H9 (cell line): ENCODE results near the gene OR4C6. TPM values are rescaled to one million over a fixed set of nuclear protein-coding genes. Genes with fewer than 3 reads are reported as not detected.

Source experiments
- DNase-seq: peaks from one replicate; pipeline ENCODE4 v3.0.0-alpha.2; 2017
- H2AFZ ChIP-seq: one replicate; pipeline ENCODE4 v1.6.1; 2013; ENCODE audit warnings: mild to moderate bottlenecking, low read length, control low read depth, moderate library complexity
- H2AK5ac ChIP-seq: 2 replicates; pipeline ENCODE4 v1.6.1; 2013; ENCODE audit warnings: low read length, control low read depth, mixed read lengths; ENCODE audit not compliant: insufficient read length
- H2BK120ac ChIP-seq: one replicate; pipeline ENCODE4 v1.6.1; 2013; ENCODE audit warnings: low read depth, mild to moderate bottlenecking, low read length, control low read depth, inconsistent platforms; ENCODE audit not compliant: poor library complexity, severe bottlenecking
- H2BK12ac ChIP-seq: 2 replicates; pipeline ENCODE4 v1.6.1; 2013; ENCODE audit warnings: low read length, control low read depth, mixed read lengths, low read depth; ENCODE audit not compliant: insufficient read length
- H2BK15ac ChIP-seq: 2 replicates; pipeline ENCODE4 v1.6.1; 2013; ENCODE audit warnings: low read depth, low read length, control low read depth
- H2BK20ac ChIP-seq: one replicate; pipeline ENCODE4 v1.6.1; 2013; ENCODE audit warnings: low read depth, mild to moderate bottlenecking, low read length, control low read depth, inconsistent platforms; ENCODE audit not compliant: poor library complexity, severe bottlenecking
- H2BK5ac ChIP-seq: 2 replicates; pipeline ENCODE4 v1.6.1; 2013; ENCODE audit warnings: low read length, control low read depth, mixed read lengths; ENCODE audit not compliant: insufficient read length
- H3K14ac ChIP-seq: 2 replicates; pipeline ENCODE4 v1.6.1; 2013; ENCODE audit warnings: low read length, control low read depth; ENCODE audit not compliant: insufficient read depth
- H3K18ac ChIP-seq: 2 replicates; pipeline ENCODE4 v1.6.1; 2013; ENCODE audit warnings: low read depth, mild to moderate bottlenecking, mixed read lengths, low read length, control low read depth; ENCODE audit not compliant: insufficient read length
- H3K23ac ChIP-seq: 2 replicates; pipeline ENCODE4 v1.6.1; 2013; ENCODE audit warnings: low read length, control low read depth, mixed read lengths, low read depth; ENCODE audit not compliant: insufficient read length
- H3K23me2 ChIP-seq: 2 replicates; pipeline ENCODE4 v1.6.1; 2013; ENCODE audit warnings: low read depth, mild to moderate bottlenecking, mixed read lengths, low read length, control low read depth; ENCODE audit not compliant: insufficient read length, poor library complexity, severe bottlenecking
- H3K27ac ChIP-seq: 2 replicates; pipeline ENCODE4 v1.5.1; 2013; ENCODE audit warnings: low read length, control low read depth, mixed read lengths, low read depth; ENCODE audit not compliant: insufficient read length
- H3K27me3 ChIP-seq: 2 replicates; pipeline ENCODE4 v1.6.1; 2013; ENCODE audit warnings: low read length, control low read depth, inconsistent platforms; ENCODE audit not compliant: insufficient read depth
- H3K4ac ChIP-seq: 2 replicates; pipeline ENCODE4 v1.6.1; 2013; ENCODE audit warnings: low read depth, mild to moderate bottlenecking, control low read depth, inconsistent platforms, low read length, moderate library complexity
- H3K4me1 ChIP-seq: 2 replicates; pipeline ENCODE4 v1.6.1; 2013; ENCODE audit warnings: low read length, control low read depth, inconsistent platforms; ENCODE audit not compliant: insufficient read depth
- H3K4me2 ChIP-seq: 2 replicates; pipeline ENCODE4 v1.6.1; 2013; ENCODE audit warnings: low read length, control low read depth, mixed read lengths; ENCODE audit not compliant: insufficient read length, insufficient read depth
- H3K56ac ChIP-seq: 2 replicates; pipeline ENCODE4 v1.6.1; 2013; ENCODE audit warnings: low read depth, mild to moderate bottlenecking, mixed read lengths, low read length, control low read depth; ENCODE audit not compliant: insufficient read length
- H3K79me1 ChIP-seq: 2 replicates; pipeline ENCODE4 v1.6.1; 2013; ENCODE audit warnings: low read depth, mild to moderate bottlenecking, moderate library complexity, low read length, control low read depth, inconsistent platforms; ENCODE audit not compliant: insufficient read depth, poor library complexity, severe bottlenecking
- H3K79me2 ChIP-seq: 2 replicates; pipeline ENCODE4 v1.6.1; 2013; ENCODE audit warnings: low read length, control low read depth, inconsistent platforms; ENCODE audit not compliant: insufficient read depth
- H3K9ac ChIP-seq: 2 replicates; pipeline ENCODE4 v1.6.1; 2013; ENCODE audit warnings: low read length, control low read depth, mixed read lengths; ENCODE audit not compliant: insufficient read length; ENCODE audit errors: extremely low read depth
- H3K9me3 ChIP-seq: one replicate; pipeline ENCODE4 v1.6.1; 2013; ENCODE audit warnings: low read depth, low read length, inconsistent platforms; ENCODE audit not compliant: control insufficient read depth
- H3T11ph ChIP-seq: one replicate; pipeline ENCODE4 v1.6.1; 2013; ENCODE audit warnings: mild to moderate bottlenecking, low read length, control low read depth, inconsistent platforms
- H4K20me1 ChIP-seq: one replicate; pipeline ENCODE4 v1.6.1; 2013; ENCODE audit not compliant: control insufficient read depth, insufficient read length, insufficient read depth
- H4K5ac ChIP-seq: 2 replicates; pipeline ENCODE4 v1.6.1; 2013; ENCODE audit warnings: low read depth, mild to moderate bottlenecking, mixed read lengths, low read length, control low read depth; ENCODE audit not compliant: insufficient read length
- H4K8ac ChIP-seq: replicated peaks from 2 replicates; pipeline ENCODE4 v1.6.1; 2013; ENCODE audit warnings: low read length, control low read depth, mixed read lengths, low read depth; ENCODE audit not compliant: insufficient read length
- H4K91ac ChIP-seq: 2 replicates; pipeline ENCODE4 v1.6.1; 2013; ENCODE audit warnings: low read depth, mild to moderate bottlenecking, moderate library complexity, mixed read lengths, low read length, control low read depth; ENCODE audit not compliant: insufficient read length
- H3K27ac Mint-ChIP-seq, 3 experiments: 2 replicates in 2 of 3; 3 replicates in 1 of 3; pipeline ENCODE4 v1.8.0; 2020 to 2021; ENCODE audit warnings: mixed read lengths in 3 of 3, mild to moderate bottlenecking in 1 of 3, moderate library complexity in 1 of 3
- H3K27me3 Mint-ChIP-seq: 2 replicates; pipeline ENCODE4 v1.8.0; 2021; ENCODE audit warnings: low read depth, mild to moderate bottlenecking, moderate library complexity, mixed read lengths
- H3K36me3 Mint-ChIP-seq, 3 experiments: 2 replicates in 2 of 3; 3 replicates in 1 of 3; pipeline ENCODE4 v1.8.0; 2020 to 2021; ENCODE audit warnings: low read depth in 3 of 3, mixed read lengths in 3 of 3; ENCODE audit not compliant: insufficient read depth in 1 of 3
- H3K4me1 Mint-ChIP-seq, 2 experiments: 2 replicates each; pipeline ENCODE4 v1.8.0; 2020; ENCODE audit warnings: mixed read lengths in 2 of 2
- H3K4me3 Mint-ChIP-seq, 2 experiments: 2 replicates in 1 of 2; 3 replicates in 1 of 2; pipeline ENCODE4 v1.8.0; 2020 to 2021; ENCODE audit warnings: mild to moderate bottlenecking in 2 of 2, mixed read lengths in 2 of 2, moderate library complexity in 1 of 2
- H3K9me3 Mint-ChIP-seq, 2 experiments: 2 replicates in 1 of 2; 3 replicates in 1 of 2; pipeline ENCODE4 v1.8.0; 2020; ENCODE audit warnings: mild to moderate bottlenecking in 2 of 2, mixed read lengths in 2 of 2, moderate library complexity in 1 of 2
- WGBS: extraction: QIAGEN DNeasy Blood & Tissue Kit; methylation state at CpG from one replicate; pipeline ENCODE4 v1.1.7; 2013; ENCODE audit warnings: missing lambda C conversion rate, low lambda C conversion rate, mixed read lengths; ENCODE audit not compliant: insufficient read length; ENCODE audit errors: extremely low coverage; 5-methylcytosine and 5-hydroxymethylcytosine counted together
- long read RNA-seq: library from polyadenylated mRNA; unstranded; transcript quantifications from one replicate; pipeline ENCODE4 v2.0.0, GENCODE V29; 2020
- total RNA-seq: library from RNA; stranded (reverse); gene quantifications from 2 replicates; pipeline ENCODE4 v1.2.1, GENCODE V29; 2021
- TF ChIP-seq, protein P1 (sequence below): fragments of 200-600 bp; sonication (generic); conservative IDR thresholded peaks from 3 replicates; pipeline ENCODE4 v1.8.0; 2021; ENCODE audit warnings: antibody characterized with exemption, mild to moderate bottlenecking

OR4C6 gene
- total RNA-seq: not detected in 2 replicates
- long read RNA-seq: 0 reads

DNA sequence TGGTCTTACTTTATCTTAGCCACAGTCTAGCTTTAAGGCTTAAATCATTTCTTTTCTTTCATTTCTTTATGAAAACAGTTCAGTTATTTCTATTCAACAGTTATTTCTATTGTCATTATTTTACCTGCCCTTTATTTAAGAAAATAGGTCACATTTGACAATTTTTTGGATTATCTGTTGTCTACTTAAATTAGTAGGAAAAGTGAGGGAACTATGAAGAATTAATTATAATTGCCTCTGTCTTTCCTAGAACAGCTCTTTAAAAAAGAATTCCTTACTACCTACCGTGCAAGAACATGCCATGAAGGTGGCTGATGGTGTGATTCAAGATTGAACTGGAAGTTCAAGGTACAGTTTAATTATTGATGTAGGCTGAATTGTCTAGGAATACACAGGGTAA, at the start of gene OR4C6:
Gene OR4C6, plus strand, starts transcription at position 301 of the 400 bp plus-strand sequence. CDS start 2,966 bp downstream, outside the sequence.
- no peak within 1 kb of the TSS for H3K4me2 ChIP-seq
- Mint-ChIP-seq H3K36me3 (peaks cover 0 to 13% (median 5%) of the 10 kb centered on the region in 3 experiments; a peak in 5 of 7 replicates), H3K4me1 (no peaks in the 10 kb centered on the region)

More for the DNA sequence above, at the start of gene OR4C6:
- Histone ChIP-seq H2BK20ac (no peak within 1 kb of the TSS), H3K14ac (no peak within 1 kb of the TSS), H2BK5ac (no peak within 1 kb of the TSS), H3K56ac (no peak within 1 kb of the TSS), H4K20me1 (no peaks in the 10 kb centered on the region), H4K5ac (no peak within 1 kb of the TSS), H2AFZ (no peak within 1 kb of the TSS), H3K18ac (no peak within 1 kb of the TSS), H4K91ac (no peak within 1 kb of the TSS), H3K23ac (no peak within 1 kb of the TSS), H3K9ac (no peak within 1 kb of the TSS), H2BK15ac (no peak within 1 kb of the TSS), H3K4me1 (no peaks in the 10 kb centered on the region), H3T11ph (no peak within 1 kb of the TSS), H2BK12ac (no peak within 1 kb of the TSS), H2BK120ac (no peak within 1 kb of the TSS), H3K4ac (no peak within 1 kb of the TSS), H3K9me3 (peaks cover 64% of the 10 kb centered on the region), H3K79me2 (no peaks in the 10 kb centered on the region), H3K27me3 (no peaks in the 10 kb centered on the region), H3K27ac (no peak within 1 kb of the TSS), H2AK5ac (no peak within 1 kb of the TSS), H3K23me2 (no peaks in the 10 kb centered on the region), H4K8ac (no peak within 1 kb of the TSS), H3K79me1 (no peaks in the 10 kb centered on the region)
- H3K27ac Mint-ChIP-seq: no peak within 1 kb of the TSS
- peaks cover 61 to 70% of the 10 kb centered on the region in 2 experiments for H3K9me3 Mint-ChIP-seq
- TF ChIP-seq, protein P1, sequence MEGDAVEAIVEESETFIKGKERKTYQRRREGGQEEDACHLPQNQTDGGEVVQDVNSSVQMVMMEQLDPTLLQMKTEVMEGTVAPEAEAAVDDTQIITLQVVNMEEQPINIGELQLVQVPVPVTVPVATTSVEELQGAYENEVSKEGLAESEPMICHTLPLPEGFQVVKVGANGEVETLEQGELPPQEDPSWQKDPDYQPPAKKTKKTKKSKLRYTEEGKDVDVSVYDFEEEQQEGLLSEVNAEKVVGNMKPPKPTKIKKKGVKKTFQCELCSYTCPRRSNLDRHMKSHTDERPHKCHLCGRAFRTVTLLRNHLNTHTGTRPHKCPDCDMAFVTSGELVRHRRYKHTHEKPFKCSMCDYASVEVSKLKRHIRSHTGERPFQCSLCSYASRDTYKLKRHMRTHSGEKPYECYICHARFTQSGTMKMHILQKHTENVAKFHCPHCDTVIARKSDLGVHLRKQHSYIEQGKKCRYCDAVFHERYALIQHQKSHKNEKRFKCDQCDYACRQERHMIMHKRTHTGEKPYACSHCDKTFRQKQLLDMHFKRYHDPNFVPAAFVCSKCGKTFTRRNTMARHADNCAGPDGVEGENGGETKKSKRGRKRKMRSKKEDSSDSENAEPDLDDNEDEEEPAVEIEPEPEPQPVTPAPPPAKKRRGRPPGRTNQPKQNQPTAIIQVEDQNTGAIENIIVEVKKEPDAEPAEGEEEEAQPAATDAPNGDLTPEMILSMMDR: no peak
- H3K4me3 Mint-ChIP-seq: no peak within 1 kb of the TSS
- no peaks in the 10 kb centered on the region for H3K27me3 Mint-ChIP-seq
- no CpG with 5 or more reads among the region's 1 CpG for WGBS
- DNase-seq: no peak
